ENCODE results near the gene PTCD3.

Gene PTCD3

GRCh38 chr2:86105969-86106945 is at the start of gene PTCD3:
Gene PTCD3 (plus strand): TSS chr2:86106235. CDS start chr2:86106248, 13 bp downstream.
- DNase-seq = peak; percentile 97

- DNase-seq = no peak
Observed at GRCh38 chr2:86056590-86057331, 49.3 kb upstream of the PTCD3 start.

DNA sequence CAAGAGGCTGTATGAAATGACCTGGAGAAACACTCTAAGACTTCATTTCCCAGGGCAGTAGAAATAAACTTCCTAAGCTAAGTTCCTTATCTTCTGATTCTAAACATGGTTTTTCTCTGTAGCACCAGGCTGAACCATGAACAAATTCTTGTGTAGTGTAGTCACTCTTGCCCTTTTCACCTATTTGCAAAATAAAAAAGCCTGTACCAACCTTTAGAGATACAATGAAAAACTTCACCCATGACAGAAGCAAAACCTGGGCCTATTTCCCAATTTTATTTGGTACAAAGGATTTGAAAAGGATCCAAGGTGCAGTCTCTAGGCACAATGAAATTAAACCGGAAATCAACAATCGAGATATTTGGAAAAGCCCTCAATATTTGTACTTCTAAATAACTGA is 44.0 kb upstream of the PTCD3 start:
- DNase-seq = no peak

DNA sequence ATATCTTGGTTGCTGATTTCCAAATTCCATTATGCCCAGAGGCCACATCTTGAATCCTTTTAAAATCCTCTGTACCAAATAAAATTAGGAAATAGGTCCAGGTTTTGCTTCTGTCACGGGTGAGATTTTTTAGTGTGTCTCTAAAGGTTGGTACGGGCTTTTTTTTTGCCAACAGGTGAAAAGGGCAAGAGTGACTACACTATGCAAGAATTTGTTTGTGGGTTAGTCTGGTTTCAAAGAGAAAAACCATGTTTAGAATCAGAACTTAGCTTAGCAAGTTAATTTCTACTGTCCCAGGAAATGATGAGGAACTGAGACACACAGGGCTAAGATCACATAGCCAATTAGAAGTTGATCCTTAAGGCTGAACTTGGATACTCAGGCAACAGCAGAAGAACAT is 42.0 kb upstream of the PTCD3 start:
- DNase-seq = no peak

GRCh38 chr2:86065512-86065911 is 40.5 kb upstream of the PTCD3 start:
- no peak for DNase-seq

- DNase-seq = no peak
Observed at GRCh38 chr2:86066007-86066578, 39.9 kb upstream of the PTCD3 start.

DNA sequence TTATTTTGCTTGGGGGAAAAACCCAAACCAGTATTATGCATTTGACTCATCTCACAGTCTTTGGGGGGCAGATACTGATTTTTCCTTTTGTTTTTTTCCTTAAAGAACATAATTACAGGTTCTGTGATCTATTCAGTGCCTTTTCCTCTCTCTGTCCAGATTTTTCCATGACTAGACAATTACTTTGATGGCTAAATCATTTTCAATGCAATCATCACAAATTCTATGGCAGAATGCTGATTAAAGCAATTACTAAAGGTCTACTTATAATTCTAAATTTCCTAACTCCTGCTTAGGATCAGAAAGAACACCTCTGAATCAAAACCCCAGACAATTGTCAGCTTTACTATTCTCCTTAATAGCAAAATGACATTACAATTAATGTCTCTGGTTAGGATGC is 39.1 kb upstream of the PTCD3 start:
- no peak for DNase-seq

GRCh38 chr2:86068136-86068588 is 37.9 kb upstream of the PTCD3 start:
- no peak for DNase-seq

- no peak for DNase-seq
Observed at GRCh38 chr2:86068648-86069047, 37.4 kb upstream of the PTCD3 start.

GRCh38 chr2:86069091-86069685 is 36.8 kb upstream of the PTCD3 start:
- no peak for DNase-seq

DNA sequence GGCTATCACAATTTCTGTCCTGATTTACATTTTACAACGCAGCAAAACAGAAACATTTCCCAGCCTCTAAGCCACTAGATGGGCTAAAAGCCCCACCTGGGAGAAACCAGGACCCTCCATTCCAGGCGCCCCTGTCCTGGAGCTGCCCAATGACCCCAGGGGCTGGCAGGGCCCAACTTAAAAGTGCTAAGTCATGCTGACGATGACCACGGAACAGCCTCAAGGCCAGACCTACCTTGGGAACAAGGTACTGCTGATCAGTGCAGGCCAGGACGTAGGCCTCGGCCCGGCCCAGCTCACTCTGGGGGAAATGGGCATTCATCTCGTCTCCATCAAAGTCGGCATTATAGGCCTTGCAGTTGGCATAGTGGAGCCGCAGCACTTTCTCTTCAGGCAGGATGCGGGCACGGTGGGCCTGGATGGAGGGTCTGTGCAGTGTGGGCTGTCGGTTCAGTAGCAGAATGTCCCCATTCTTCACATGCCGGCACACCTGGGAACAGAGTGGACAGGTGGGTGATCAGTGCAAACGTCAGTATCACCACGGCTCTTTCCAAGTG is 36.2 kb upstream of the PTCD3 start:
- DNase-seq = no peak

GRCh38 chr2:86070868-86071267 is 35.2 kb upstream of the PTCD3 start:
- DNase-seq = no peak

- DNase-seq = peak; percentile 81
Observed at GRCh38 chr2:86072271-86072858, 33.7 kb upstream of the PTCD3 start.

- DNase-seq = no peak
Observed at GRCh38 chr2:86073225-86073624, 32.8 kb upstream of the PTCD3 start.

GRCh38 chr2:86074256-86074655 is 31.8 kb upstream of the PTCD3 start:
- DNase-seq = no peak

DNA sequence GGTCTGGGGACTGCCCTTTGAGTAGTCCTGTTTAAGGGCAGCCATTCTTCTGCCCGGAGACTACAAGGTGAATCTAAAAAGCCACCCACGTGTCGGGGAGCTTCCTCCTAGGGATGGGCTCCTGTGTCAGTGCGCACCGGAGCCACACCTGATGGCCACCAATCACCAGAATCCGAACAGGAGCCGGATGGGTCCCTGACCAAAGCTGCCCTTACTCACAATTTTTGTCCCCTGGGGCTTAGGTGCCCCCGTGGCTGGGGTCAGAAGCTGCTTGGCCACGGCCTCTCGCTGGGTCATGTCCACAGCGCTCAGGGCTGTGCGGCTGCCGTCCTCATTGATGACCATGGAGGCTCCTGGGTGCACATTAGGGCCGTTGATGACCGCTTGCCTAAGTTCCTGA is 31.2 kb upstream of the PTCD3 start:
- DNase-seq = no peak

DNA sequence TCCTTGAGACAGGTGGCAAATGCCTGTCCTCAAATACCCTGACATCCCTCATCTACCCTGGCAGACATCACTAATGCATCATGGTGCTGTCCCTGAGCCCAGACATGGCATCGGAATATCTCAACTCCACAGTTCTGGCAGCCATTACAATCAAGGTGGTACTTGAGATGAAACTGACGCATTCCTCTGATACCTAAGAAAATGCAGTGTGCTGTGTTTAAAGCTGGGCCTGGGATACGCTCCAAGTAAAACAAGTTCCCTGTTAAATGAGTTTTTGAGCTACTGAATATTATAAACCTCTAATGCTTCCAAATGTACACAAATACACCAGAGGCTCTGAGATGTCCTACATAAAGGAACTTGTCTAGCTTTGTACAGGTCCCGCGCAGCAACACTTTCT is 30.1 kb upstream of the PTCD3 start:
- no peak for DNase-seq

- peak; percentile 65 for DNase-seq
Observed at GRCh38 chr2:86078774-86079545, 27.1 kb upstream of the PTCD3 start.

GRCh38 chr2:86079981-86080911 is 25.8 kb upstream of the PTCD3 start:
- DNase-seq = peak; percentile 84

DNA sequence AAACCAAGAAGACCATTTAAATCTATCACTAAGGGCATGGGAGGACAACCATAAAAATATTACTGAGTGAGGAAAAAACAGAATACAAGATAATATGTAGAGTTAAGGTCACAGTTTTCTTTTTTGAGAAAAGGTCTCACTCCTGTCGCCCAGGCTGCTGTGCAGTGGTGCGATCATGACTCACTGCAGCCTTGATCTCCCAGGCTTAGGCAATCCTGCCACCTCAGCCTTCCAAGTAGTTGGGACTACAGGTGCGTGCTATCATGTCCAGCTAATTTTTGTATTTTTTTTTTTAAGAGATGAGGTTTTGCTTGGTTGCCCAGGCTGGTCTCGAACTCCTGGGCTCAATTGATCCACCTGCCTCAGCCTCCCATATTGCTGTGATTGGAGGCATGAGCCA is 24.3 kb upstream of the PTCD3 start:
- DNase-seq = no peak
